Astrocyte (in vitro differentiated cells and primary cell): ENCODE data around the gene RTRAF. TPM values are rescaled to one million over a fixed set of nuclear protein-coding genes. Genes with fewer than 3 reads are reported as not detected.

Experiments
- DNase-seq: peaks from one replicate; pipeline ENCODE4 v3.0.0-alpha.2; 2010; ENCODE audit warnings: low read depth
- FAIRE-seq: peaks from 2 replicates; lab custom pipeline; 2011; peaks lifted over from hg19 to GRCh38; lab: Jason Lieb, UNC
- H2AFZ ChIP-seq: 2 replicates; pipeline ENCODE4 v1.6.0; 2012; ENCODE audit warnings: low read depth, low read length, inconsistent platforms
- H3K27ac ChIP-seq: 2 replicates; pipeline ENCODE4 v1.5.1; 2011; ENCODE audit warnings: low read depth, low read length, inconsistent platforms
- H3K27me3 ChIP-seq: 2 replicates; pipeline ENCODE4 v1.6.0; 2011; ENCODE audit warnings: low read length, inconsistent platforms; ENCODE audit not compliant: insufficient read depth
- H3K36me3 ChIP-seq: 2 replicates; pipeline ENCODE4 v1.5.1; 2011; ENCODE audit warnings: low read length, inconsistent platforms; ENCODE audit not compliant: insufficient read depth
- H3K4me1 ChIP-seq: 2 replicates; pipeline ENCODE4 v1.5.1; 2011; ENCODE audit warnings: low read length, inconsistent platforms; ENCODE audit not compliant: insufficient read depth
- H3K4me2 ChIP-seq: 2 replicates; pipeline ENCODE4 v1.6.0; 2012; ENCODE audit warnings: low read length, inconsistent platforms
- H3K4me3 ChIP-seq: 2 replicates; pipeline ENCODE4 v1.5.1; 2011; ENCODE audit warnings: low read depth, mild to moderate bottlenecking, low read length, inconsistent platforms; ENCODE audit not compliant: insufficient read depth
- H3K79me2 ChIP-seq: 2 replicates; pipeline ENCODE4 v1.6.0; 2012; ENCODE audit warnings: mild to moderate bottlenecking, low read length, inconsistent platforms; ENCODE audit not compliant: insufficient read depth
- H3K9ac ChIP-seq: 2 replicates; pipeline ENCODE4 v1.6.0; 2012; ENCODE audit warnings: mild to moderate bottlenecking, low read length, inconsistent platforms
- H3K9me3 ChIP-seq: 2 replicates; pipeline ENCODE4 v1.5.1; 2012; ENCODE audit warnings: low read depth, mild to moderate bottlenecking, low read length, inconsistent platforms; ENCODE audit not compliant: insufficient read depth
- H4K20me1 ChIP-seq: 2 replicates; pipeline ENCODE4 v1.6.0; 2012; ENCODE audit warnings: low read length, inconsistent platforms; ENCODE audit not compliant: insufficient read depth
- H3K27ac Mint-ChIP-seq: one replicate; pipeline ENCODE4 v1.8.0; 2021; ENCODE audit warnings: mild to moderate bottlenecking, mixed read lengths; ENCODE audit not compliant: unreplicated experiment
- H3K27me3 Mint-ChIP-seq: one replicate; pipeline ENCODE4 v1.8.0; 2021; ENCODE audit warnings: low read depth, mixed read lengths; ENCODE audit not compliant: unreplicated experiment
- H3K36me3 Mint-ChIP-seq: one replicate; pipeline ENCODE4 v1.8.0; 2021; ENCODE audit warnings: low read depth, mixed read lengths; ENCODE audit not compliant: unreplicated experiment
- H3K4me1 Mint-ChIP-seq: one replicate; pipeline ENCODE4 v1.8.0; 2021; ENCODE audit warnings: low read depth, mixed read lengths; ENCODE audit not compliant: unreplicated experiment
- H3K4me3 Mint-ChIP-seq: one replicate; pipeline ENCODE4 v1.8.0; 2021; ENCODE audit warnings: mild to moderate bottlenecking, moderate library complexity, mixed read lengths; ENCODE audit not compliant: unreplicated experiment
- H3K9me3 Mint-ChIP-seq: one replicate; pipeline ENCODE4 v1.8.0; 2021; ENCODE audit warnings: mild to moderate bottlenecking, mixed read lengths; ENCODE audit not compliant: unreplicated experiment
- CTCF ChIP-seq: IDR thresholded peaks from 2 replicates; pipeline ENCODE4 v1.5.1; 2011; ENCODE audit warnings: low read depth, mild to moderate bottlenecking, inconsistent platforms, low read length, moderate library complexity; ENCODE audit not compliant: insufficient read depth
- EZH2 ChIP-seq: IDR thresholded peaks from 2 replicates; pipeline ENCODE4 v1.6.1; 2012; ENCODE audit warnings: mild to moderate bottlenecking, low read length, inconsistent platforms; ENCODE audit not compliant: insufficient read depth
- total RNA-seq: library from RNA; stranded (reverse); gene quantifications from 2 replicates; pipeline ENCODE4 v1.2.1, GENCODE V29; 2021

The RTRAF gene
- total RNA-seq, 1 donor from 2014 or later = 224 TPM

- H3K27ac Mint-ChIP-seq = no peak overlapping the region
- Histone ChIP-seq H3K9me3 (peaks cover 7% of the 10 kb centered on the region), H3K79me2 (no peaks in the 10 kb centered on the region), H3K4me3 (no peak overlapping the region), H3K4me1 (no peaks in the 10 kb centered on the region), H3K27me3 (no peaks in the 10 kb centered on the region), H4K20me1 (no peaks in the 10 kb centered on the region), H3K4me2 (peak overlapping the region; percentile 28), H3K36me3 (no peaks in the 10 kb centered on the region), H3K27ac (no peak overlapping the region), H3K9ac (no peak overlapping the region), H2AFZ (no peak overlapping the region)
- DNase-seq = peak; percentile 23
- H3K4me1 Mint-ChIP-seq = peaks cover 18% of the 10 kb centered on the region
- peaks cover 5% of the 10 kb centered on the region for H3K36me3 Mint-ChIP-seq
- FAIRE-seq = peak; percentile 39
- no peak for TF ChIP-seq EZH2
- no peak for TF ChIP-seq CTCF
- H3K4me3 Mint-ChIP-seq = no peak overlapping the region
- peaks cover 8% of the 10 kb centered on the region for H3K9me3 Mint-ChIP-seq
- no peaks in the 10 kb centered on the region for H3K27me3 Mint-ChIP-seq
These were observed 26.1 kb upstream of the RTRAF start for GRCh38 chr14:51963286-51963685.

- H3K4me3 ChIP-seq = no peak overlapping the region
- Mint-ChIP-seq H3K4me3 (no peak overlapping the region), H3K36me3 (no peaks in the 10 kb centered on the region), H3K4me1 (peaks cover 10% of the 10 kb centered on the region), H3K9me3 (peaks cover 4% of the 10 kb centered on the region), H3K27ac (no peak overlapping the region), H3K27me3 (no peaks in the 10 kb centered on the region)
- no peaks in the 10 kb centered on the region for H3K36me3 ChIP-seq
- H2AFZ ChIP-seq = no peak overlapping the region
- no peaks in the 10 kb centered on the region for H3K4me1 ChIP-seq
- no peaks in the 10 kb centered on the region for H4K20me1 ChIP-seq
- no peak overlapping the region for H3K4me2 ChIP-seq
- H3K27ac ChIP-seq = no peak overlapping the region
- no peaks in the 10 kb centered on the region for H3K27me3 ChIP-seq
- no peaks in the 10 kb centered on the region for H3K79me2 ChIP-seq
- no peak for DNase-seq
- TF ChIP-seq CTCF (no peak), EZH2 (no peak)
- no peak for FAIRE-seq
- H3K9ac ChIP-seq = no peak overlapping the region
- no peaks in the 10 kb centered on the region for H3K9me3 ChIP-seq
These were observed 21.8 kb upstream of the RTRAF start for GRCh38 chr14:51967521-51967920.

GRCh38 chr14:51969852-51970540 is 19.4 kb upstream of the RTRAF start:
- no peak overlapping the region for H3K9ac ChIP-seq
- Mint-ChIP-seq H3K36me3 (no peaks in the 10 kb centered on the region), H3K4me3 (no peak overlapping the region), H3K9me3 (peaks cover 4% of the 10 kb centered on the region), H3K4me1 (peaks cover 4% of the 10 kb centered on the region), H3K27ac (no peak overlapping the region), H3K27me3 (no peaks in the 10 kb centered on the region)
- no peaks in the 10 kb centered on the region for H3K27me3 ChIP-seq
- no peak for DNase-seq
- no peaks in the 10 kb centered on the region for H4K20me1 ChIP-seq
- no peaks in the 10 kb centered on the region for H3K36me3 ChIP-seq
- no peaks in the 10 kb centered on the region for H3K9me3 ChIP-seq
- no peak overlapping the region for H3K4me3 ChIP-seq
- H3K27ac ChIP-seq = no peak overlapping the region
- TF ChIP-seq EZH2 = no peak
- TF ChIP-seq CTCF = no peak
- H3K4me2 ChIP-seq = no peak overlapping the region
- no peaks in the 10 kb centered on the region for H3K4me1 ChIP-seq
- no peak overlapping the region for H2AFZ ChIP-seq
- H3K79me2 ChIP-seq = no peaks in the 10 kb centered on the region
- no peak for FAIRE-seq
